ENCODE measurements around the gene PTS. TPM values are rescaled to one million over a fixed set of nuclear protein-coding genes. Genes with fewer than 3 reads are reported as not detected.

Gene PTS
- polyA plus RNA-seq, 1 donor from 2014 or later: 160 TPM

DNA sequence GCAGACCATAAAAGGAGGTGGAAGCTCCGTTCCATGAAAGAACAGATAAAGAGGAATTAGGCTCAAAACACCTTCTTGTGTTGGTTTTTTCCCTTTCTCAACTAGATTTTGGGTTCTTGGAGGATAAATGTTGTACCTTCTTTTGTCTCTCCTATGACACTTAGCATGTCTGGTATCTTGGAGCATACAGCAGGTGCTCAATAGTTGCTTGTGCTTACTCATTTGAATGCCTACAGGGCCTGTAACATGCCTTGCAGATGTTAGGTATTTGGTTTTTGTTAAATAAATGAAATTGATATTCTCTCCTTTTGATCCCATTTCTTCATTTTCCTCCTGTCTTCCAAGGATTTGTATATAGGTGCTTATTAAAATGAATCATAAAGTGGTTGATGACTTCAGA, 50.8 kb downstream of the PTS start:
- no peaks in the 10 kb centered on the region for H3K9me2 ChIP-seq (ENCODE audit: insufficient read depth, low read length)
- no peak overlapping the region for H3K9ac ChIP-seq (ENCODE audit: low read length)
- H4K20me1 ChIP-seq (ENCODE audit: insufficient read depth): no peaks in the 10 kb centered on the region
- H3K4me3 ChIP-seq (ENCODE audit: low read length): no peak overlapping the region
- H3K27ac ChIP-seq (ENCODE audit: low read length): no peak overlapping the region
- H3F3A ChIP-seq (ENCODE audit: insufficient read depth, low read length, poor library complexity, severe bottlenecking): no peaks in the 10 kb centered on the region
- no peaks in the 10 kb centered on the region for H3K9me3 ChIP-seq (ENCODE audit: low read length)
- H3K4me2 ChIP-seq (ENCODE audit: low read length): no peak overlapping the region
- no peaks in the 10 kb centered on the region for H3K36me3 ChIP-seq (ENCODE audit: insufficient read depth, low read length)
- no peaks in the 10 kb centered on the region for H3K79me2 ChIP-seq (replicated peaks; ENCODE audit: insufficient read depth, low read length)
- no peak for TF ChIP-seq TAF1 (IDR thresholded peaks at IDR 0.05; ENCODE audit: low read depth)
- TF ChIP-seq, protein P1, sequence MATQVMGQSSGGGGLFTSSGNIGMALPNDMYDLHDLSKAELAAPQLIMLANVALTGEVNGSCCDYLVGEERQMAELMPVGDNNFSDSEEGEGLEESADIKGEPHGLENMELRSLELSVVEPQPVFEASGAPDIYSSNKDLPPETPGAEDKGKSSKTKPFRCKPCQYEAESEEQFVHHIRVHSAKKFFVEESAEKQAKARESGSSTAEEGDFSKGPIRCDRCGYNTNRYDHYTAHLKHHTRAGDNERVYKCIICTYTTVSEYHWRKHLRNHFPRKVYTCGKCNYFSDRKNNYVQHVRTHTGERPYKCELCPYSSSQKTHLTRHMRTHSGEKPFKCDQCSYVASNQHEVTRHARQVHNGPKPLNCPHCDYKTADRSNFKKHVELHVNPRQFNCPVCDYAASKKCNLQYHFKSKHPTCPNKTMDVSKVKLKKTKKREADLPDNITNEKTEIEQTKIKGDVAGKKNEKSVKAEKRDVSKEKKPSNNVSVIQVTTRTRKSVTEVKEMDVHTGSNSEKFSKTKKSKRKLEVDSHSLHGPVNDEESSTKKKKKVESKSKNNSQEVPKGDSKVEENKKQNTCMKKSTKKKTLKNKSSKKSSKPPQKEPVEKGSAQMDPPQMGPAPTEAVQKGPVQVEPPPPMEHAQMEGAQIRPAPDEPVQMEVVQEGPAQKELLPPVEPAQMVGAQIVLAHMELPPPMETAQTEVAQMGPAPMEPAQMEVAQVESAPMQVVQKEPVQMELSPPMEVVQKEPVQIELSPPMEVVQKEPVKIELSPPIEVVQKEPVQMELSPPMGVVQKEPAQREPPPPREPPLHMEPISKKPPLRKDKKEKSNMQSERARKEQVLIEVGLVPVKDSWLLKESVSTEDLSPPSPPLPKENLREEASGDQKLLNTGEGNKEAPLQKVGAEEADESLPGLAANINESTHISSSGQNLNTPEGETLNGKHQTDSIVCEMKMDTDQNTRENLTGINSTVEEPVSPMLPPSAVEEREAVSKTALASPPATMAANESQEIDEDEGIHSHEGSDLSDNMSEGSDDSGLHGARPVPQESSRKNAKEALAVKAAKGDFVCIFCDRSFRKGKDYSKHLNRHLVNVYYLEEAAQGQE (IDR thresholded peaks at IDR 0.05; ENCODE audit: borderline replicate concordance): no peak
- no peak overlapping the region for H2AFZ ChIP-seq (ENCODE audit: low read depth, low read length)
- no peaks in the 10 kb centered on the region for H3K27me3 ChIP-seq (ENCODE audit: insufficient read depth, low read depth, low read length)

DNA sequence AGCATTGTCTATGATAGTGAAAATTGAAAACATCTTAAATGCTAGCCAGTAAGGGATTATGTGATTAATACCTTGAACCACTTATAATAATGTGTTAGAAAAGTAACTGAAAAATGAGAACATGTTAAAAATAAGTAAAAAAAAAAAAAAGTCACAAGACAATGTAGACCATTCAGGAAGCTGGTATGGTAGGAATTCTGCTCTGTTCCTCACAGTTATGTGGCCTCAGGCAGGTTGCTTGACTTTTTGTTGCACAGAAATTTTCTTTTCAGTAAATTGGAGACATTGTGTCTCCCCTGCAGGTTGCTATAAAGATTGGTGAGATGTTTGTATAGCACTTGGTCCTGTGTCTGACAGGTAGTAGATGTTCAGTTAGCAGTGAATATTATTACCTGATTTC, 51.7 kb downstream of the PTS start:
- Histone ChIP-seq H3K4me3 (ENCODE audit: low read length) (no peak overlapping the region), H3K36me3 (ENCODE audit: insufficient read depth, low read length) (no peaks in the 10 kb centered on the region), H3F3A (ENCODE audit: insufficient read depth, low read length, poor library complexity, severe bottlenecking) (no peaks in the 10 kb centered on the region), H3K9me3 (ENCODE audit: low read length) (no peaks in the 10 kb centered on the region), H2AFZ (ENCODE audit: low read depth, low read length) (no peak overlapping the region), H3K27me3 (ENCODE audit: insufficient read depth, low read depth, low read length) (no peaks in the 10 kb centered on the region), H3K9ac (ENCODE audit: low read length) (no peak overlapping the region), H3K9me2 (ENCODE audit: insufficient read depth, low read length) (no peaks in the 10 kb centered on the region), H4K20me1 (ENCODE audit: insufficient read depth) (no peaks in the 10 kb centered on the region), H3K79me2 (replicated peaks; ENCODE audit: insufficient read depth, low read length) (no peaks in the 10 kb centered on the region), H3K27ac (ENCODE audit: low read length) (no peak overlapping the region), H3K4me2 (ENCODE audit: low read length) (no peak overlapping the region)
- no peak for TF ChIP-seq RAD21 (conservative IDR thresholded peaks at IDR 0.05)
- no peak for TF ChIP-seq TAF1 (IDR thresholded peaks at IDR 0.05; ENCODE audit: low read depth)
- TF ChIP-seq MXI1 (conservative IDR thresholded peaks at IDR 0.05; ENCODE audit: poor library complexity, severe bottlenecking): no peak
- no peak for TF ChIP-seq EZH2 (IDR thresholded peaks at IDR 0.05; ENCODE audit: borderline replicate concordance, insufficient read depth, low read length, poor library complexity, severe bottlenecking)
- TF ChIP-seq, protein P1 (IDR thresholded peaks at IDR 0.05; ENCODE audit: borderline replicate concordance): no peak
- TF ChIP-seq POLR2AphosphoS5 (IDR thresholded peaks at IDR 0.05): no peak
- TF ChIP-seq, protein P2, sequence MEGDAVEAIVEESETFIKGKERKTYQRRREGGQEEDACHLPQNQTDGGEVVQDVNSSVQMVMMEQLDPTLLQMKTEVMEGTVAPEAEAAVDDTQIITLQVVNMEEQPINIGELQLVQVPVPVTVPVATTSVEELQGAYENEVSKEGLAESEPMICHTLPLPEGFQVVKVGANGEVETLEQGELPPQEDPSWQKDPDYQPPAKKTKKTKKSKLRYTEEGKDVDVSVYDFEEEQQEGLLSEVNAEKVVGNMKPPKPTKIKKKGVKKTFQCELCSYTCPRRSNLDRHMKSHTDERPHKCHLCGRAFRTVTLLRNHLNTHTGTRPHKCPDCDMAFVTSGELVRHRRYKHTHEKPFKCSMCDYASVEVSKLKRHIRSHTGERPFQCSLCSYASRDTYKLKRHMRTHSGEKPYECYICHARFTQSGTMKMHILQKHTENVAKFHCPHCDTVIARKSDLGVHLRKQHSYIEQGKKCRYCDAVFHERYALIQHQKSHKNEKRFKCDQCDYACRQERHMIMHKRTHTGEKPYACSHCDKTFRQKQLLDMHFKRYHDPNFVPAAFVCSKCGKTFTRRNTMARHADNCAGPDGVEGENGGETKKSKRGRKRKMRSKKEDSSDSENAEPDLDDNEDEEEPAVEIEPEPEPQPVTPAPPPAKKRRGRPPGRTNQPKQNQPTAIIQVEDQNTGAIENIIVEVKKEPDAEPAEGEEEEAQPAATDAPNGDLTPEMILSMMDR (IDR thresholded peaks at IDR 0.05; ENCODE audit: poor library complexity, severe bottlenecking): no peak
- no peak for TF ChIP-seq SMC3 (conservative IDR thresholded peaks at IDR 0.05; ENCODE audit: poor library complexity)
